LoVo (cell line): ENCODE results near the gene PHGDH.
A peak's percentile ranks its signal among the peaks of the same experiment; 100 is the strongest.
"Not testable (repeated sequence)": the region's sequence is repeated elsewhere in the genome, so short reads cannot be mapped to it uniquely, and the experiment has no call there.

Experiments
- DNase-seq: peaks from one replicate; pipeline ENCODE4 v3.0.0-alpha.2; 2016; ENCODE audit warnings: low spot score

The PHGDH gene

DNA sequence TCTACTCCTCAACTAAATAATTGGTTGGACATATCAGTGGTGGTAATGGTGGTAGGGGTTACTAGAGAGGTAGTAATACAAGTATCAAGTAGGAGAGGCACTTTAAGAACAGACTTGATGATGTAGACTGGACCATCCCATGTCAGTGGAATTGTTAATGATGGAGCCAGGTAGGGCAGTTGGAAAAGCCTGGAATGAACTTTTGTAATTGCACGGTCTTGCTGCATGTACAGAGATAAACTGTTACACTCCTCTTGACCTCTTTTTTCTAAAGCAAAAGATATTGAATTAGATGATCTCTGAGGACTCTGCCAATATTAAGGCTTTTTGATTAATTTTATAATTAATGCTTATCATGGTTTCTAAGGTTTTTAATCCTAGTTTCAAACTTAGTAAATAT is 51.2 kb downstream of the PHGDH start:
- no peak for DNase-seq

DNA sequence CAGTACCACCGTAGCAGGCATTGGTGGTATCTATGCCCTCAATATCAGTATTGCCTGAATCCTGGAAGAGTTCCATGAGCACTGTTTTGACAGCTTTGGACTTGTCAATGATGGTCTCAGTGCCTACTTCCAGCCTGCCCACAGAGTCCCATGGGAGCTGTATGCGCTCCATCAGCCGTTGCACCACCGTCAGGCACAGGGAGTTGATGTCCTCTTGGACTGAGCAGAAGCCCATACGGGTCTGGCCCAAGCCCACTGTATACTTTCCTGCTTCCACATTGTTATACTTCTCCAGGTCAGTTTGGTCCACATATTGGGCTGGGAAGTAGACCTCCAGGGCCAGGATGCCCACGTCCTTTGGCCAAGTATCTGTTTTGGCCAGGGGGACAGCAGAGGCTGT is 52.5 kb downstream of the PHGDH start:
- DNase-seq, result no peak

DNA sequence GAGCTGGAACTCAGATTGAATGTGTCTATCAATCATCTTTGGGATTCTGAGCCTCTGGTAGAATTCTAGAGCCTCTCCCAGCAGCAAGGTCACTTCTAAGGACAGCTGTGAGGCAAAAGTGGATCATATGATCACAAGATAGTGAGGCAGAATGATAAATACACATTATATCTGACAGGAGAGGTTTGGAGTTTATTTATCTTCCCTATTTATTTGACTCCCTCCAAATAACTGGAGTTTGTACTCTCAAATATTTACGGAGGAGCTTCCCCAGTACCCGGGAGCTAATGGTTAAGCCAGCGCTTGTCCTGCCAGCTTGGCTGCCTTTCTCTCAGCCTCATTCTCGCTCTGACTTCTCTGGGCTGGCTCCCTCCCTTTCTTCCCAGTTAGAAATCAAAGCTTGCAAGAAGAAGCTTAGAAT is 54.6 kb downstream of the PHGDH start:
- DNase-seq, result no peak

DNA sequence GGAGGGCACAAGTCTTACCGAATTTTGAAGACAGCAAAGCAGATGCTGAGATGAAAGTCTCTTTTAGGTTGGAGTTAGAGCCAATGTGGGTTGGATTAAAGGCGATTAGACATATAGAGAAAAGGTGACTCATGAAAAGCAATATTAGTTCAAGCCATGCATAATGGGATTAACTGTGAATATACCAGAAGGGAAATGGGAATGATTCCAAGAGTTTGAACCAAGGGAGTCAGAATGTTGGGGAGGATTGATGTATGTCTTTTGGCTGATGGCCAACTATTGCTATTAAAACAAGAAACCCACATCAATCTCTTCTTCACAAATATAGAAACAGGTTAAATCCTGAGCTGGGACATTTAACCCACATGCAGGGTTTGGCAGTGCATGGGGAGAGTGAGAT is 55.8 kb downstream of the PHGDH start:
- no peak for DNase-seq

DNA sequence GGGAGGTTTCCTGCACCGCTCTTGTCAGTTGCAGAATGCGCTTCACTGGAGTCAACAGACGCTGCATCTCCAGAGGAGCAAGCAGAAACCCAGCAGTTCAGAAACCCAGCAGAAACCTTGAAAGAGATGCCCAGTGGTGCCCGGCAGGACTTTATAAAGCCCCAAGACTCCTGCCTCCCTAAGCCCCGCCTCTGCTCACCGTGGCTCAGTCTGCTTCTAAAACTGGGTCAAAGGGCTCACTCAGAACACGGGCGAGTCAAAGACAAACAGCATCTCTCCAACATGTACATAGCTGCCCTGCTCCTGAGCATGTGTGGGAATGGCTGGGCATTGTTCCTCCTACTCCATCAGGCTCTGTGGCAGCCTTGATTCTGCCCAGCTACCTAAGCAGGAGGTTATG is 57.0 kb downstream of the PHGDH start, which contains the start of gene HMGCS2:
Gene HMGCS2 (minus strand): TSS at position 128 of the 400 bp plus-strand sequence. CDS start 61 bp downstream, at position 67.
- DNase-seq, result peak; percentile 75

DNA sequence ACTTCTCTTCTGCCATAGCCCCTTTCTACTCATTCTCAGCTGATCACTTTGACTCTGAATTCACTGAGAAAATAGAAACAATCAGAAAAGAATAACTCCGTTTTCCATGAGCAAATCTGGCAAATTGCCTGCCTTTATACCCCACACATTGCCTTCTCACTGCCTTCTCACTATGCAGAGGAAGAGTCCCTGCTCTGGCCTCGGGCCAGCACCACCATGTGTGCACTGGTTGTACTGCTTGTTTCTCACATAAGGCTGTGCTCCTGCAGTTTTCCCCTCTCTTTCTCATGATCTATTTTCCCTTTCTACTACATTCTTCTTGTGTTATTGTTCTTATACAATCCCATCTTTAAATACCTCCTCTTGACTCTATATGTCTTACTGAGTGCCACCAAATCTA is 59.3 kb downstream of the PHGDH start:
- DNase-seq, result no peak

DNA sequence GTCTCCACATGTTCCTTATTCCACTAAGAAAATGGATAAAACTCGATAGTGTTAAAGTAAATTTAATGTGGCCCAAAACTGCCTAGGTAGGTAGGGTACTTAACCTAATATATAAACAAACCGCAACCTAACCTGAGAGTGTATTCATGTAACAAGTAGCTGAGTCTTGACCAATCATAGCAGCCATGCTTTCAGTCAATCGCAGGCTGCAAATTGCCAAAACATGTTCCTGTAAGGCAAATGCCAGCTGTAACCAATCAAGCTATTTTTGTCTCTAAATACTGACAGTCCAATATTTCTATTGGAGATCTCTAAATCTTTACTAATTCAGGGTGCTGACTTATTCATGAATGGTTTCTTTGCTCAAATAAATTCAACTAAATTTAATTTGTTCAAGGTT is 60.0 kb downstream of the PHGDH start:
- no peak for DNase-seq

DNA sequence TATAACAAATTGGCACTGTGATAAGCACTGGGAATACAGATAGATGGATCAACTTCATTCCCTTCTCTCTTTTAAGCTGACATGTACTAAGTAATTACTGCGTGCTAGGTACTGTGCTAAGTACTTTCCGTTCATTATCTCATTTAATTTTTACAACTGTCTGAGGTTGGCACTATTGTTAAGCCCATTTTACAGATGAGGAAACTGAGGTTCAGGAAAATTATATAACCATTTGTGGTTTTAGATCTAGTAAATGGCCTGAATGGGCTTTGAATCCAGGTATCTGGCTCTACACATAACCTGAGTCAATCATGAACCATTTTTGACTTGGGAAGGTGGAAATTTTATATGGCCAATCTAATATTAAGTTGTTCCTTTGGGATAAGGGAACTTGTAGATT is 60.6 kb downstream of the PHGDH start:
- no peak for DNase-seq

DNA sequence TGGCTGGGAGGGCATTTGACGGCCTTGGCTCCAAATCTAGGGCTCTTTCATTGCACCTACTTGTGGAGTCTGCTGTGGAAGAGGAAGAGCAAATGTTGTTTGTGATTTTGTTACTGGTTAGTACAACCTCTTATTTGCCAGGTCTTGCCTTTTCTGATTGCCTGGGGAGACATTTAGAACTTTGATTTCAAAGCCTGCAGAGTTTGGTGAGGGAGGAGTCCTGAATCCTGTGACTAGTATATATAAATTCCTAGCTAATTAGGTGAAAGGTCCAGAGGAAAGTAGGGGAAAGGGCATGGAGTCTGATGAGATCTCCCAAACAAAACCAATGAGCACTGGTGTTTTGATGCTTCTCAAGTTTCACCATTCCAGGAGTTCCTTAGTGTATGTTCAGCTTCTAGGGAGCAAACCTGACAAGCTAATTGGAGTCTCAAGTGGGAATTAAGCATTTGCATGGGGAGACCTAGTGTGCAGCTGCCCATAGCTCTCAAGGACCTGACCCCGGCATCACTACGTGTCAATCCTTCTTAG is 62.0 kb downstream of the PHGDH start:
- peak; percentile 83 for DNase-seq

DNA sequence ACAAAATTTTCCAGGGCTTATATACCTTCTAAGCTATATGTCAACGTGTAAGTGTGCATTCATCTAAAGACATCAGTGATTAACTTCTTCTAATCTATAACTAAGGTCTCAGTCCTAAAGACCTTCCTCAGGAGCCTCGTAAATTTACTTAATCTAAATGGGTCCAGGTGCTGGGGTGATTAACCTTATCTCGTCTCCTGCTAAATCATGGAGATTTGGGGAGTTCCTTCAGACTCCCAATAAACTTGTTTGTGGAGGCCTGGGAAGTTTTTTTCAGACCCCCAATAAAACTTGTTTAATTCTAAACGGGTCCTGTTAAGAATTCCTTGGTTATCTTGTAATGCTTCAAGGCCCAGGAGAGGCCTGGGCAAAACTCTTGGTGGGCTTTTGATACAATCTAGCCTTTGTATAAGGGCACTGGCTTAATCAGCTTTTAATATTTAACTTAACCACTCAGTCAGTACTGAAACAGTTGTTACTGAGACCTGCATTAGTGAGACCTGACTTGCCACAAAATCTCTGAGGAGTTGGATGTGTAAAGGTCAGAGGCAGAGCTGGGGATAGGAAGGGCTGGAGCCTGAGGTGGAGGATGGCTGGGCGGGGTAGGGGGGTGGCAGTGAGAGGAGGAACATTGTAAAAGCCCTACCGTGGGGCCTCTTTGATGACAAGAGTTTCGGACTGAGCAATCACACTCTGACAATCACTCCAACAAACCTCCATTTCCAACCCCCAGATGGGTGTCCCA is 63.2 kb downstream of the PHGDH start:
- peak; percentile 74 for DNase-seq

DNA sequence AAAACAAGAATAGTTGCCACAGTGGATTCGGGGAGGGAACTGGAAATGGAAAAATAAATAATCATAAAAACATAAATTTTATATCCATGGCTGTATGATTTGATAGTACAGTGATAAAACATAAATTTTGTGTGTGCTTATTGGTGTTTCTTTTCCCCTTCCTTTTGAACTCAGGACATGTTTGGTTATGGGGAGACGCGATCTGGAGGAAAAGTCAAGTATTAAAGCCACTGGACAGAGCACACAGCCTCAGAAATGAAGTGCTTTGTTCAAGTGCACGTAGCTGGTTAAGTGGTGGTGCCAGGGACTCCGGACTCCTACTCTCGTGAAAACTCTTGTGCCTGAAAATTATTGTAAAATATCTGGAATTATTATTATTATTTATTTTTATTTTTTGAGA is 66.6 kb downstream of the PHGDH start:
- DNase-seq, result no peak

DNA sequence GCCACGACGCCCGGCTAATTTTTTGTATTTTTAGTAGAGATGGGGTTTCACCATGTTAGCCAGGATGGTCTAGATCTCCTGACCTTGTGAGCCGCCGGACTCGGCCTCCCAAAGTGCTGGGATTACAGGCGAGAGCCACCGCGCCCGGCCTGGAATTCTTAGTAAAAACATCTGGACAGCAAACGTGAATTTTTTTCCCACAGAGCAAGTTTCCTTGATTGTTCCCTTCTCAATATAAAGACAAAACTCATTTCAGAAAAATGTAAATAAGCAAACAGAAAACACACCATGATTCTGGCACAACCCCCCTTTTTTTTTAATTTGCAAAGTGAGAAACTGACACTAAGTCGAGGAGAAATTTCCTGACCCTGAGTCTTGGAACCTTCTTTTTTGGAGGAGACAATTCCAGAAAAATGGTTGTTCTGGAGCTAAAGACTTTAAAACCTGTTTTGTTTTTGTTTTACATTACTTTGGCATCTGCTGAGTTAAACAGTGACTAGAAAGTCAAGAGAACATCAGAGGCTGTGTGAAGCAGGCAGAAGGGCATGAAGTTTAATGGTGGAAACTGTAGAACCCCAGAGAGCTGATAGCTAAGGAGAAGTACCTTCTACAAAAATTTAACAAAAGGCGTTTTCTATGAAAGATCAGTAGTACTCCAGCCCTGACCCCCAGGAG is 67.3 kb downstream of the PHGDH start:
- no peak for DNase-seq

DNA sequence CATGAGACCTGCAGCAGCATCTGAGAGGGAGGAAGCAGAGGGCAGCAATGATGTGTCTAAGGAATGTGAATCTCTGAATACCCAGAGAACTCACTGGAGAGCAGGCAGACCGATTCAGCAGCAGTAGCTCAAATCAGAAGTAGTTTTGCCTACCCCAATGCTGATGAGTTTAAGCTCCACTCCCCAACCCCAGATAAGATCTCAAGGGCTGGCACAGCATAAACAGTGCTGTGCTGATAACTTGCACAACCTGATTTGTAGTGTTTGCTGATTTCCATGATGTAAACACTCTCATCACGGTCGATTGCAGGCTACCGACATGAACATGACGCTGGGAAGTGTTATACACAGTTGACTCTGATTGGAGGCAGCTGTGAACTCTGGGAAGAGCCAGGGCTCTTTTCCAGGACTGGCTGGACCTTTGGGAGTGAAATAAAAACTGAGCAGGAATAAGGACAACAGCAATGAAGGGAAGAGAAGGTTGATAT is 68.2 kb downstream of the PHGDH start:
- DNase-seq, result peak; percentile 77

DNA sequence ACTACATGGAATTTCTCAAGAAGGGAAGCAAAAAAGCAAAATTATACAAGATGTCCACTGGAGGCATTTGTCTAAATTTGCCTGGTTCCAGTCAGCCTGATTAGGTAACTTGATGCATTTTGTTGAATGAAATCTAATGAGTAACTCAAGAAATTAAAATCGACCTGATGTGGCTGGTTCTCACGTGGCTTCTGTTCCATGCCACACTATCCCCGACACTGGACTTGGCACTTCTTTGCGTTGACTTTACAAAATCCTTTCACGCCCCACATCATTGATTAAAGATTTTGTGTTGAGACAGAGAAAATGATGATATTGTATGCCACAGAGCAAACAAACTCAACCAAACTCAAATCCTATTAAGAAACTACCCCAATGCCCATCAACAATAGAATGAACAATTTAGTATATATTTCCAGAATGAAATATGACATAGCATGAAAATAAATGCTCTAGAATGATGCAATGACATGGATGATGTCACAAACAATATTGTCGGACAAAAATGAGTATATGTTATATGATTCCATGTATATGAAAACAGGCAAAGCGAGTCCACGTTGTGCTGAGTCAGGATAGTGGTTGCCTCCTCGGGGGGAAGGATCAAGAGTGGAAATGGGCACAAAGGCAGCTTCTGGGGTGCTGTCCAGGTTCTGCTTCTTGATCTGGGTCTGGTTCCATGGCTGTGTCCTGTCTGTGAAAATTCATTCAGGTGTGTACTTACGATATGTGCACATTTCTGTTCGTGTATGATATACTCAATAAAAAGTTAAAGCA is 69.9 kb downstream of the PHGDH start:
- no peak for DNase-seq

DNA sequence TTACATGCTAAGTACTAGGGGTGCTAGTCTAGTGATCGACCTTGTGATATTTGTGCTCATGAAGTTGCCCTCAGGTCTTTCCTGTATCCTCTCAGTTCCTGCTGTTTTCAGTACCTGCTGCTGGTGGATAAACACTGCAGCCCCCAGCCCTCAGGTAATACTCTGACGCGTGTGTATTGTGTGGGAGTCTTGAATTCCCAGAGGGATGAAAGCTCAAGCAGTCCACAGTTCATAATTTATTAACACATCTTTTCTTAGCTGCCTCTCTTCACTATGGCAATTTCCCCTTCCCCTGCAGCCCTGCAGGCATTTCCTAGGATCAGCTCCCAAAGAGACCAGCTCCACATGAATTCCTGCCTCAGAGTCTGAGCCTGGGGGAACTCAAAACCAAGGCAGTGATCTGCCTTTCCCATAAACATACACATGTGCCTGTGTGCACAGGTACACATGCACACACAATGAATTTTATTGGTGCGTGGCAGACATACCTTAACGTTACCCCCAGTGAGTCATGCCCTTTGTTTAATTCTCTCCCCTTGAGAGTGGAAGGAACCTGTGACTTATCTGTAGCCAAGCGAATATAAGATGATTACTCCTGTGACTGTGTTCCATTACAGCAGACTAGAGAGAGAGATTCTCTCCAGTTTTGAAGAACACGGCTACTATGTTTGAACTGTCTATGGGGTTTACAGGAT is 71.0 kb downstream of the PHGDH start:
- peak; percentile 55 for DNase-seq

DNA sequence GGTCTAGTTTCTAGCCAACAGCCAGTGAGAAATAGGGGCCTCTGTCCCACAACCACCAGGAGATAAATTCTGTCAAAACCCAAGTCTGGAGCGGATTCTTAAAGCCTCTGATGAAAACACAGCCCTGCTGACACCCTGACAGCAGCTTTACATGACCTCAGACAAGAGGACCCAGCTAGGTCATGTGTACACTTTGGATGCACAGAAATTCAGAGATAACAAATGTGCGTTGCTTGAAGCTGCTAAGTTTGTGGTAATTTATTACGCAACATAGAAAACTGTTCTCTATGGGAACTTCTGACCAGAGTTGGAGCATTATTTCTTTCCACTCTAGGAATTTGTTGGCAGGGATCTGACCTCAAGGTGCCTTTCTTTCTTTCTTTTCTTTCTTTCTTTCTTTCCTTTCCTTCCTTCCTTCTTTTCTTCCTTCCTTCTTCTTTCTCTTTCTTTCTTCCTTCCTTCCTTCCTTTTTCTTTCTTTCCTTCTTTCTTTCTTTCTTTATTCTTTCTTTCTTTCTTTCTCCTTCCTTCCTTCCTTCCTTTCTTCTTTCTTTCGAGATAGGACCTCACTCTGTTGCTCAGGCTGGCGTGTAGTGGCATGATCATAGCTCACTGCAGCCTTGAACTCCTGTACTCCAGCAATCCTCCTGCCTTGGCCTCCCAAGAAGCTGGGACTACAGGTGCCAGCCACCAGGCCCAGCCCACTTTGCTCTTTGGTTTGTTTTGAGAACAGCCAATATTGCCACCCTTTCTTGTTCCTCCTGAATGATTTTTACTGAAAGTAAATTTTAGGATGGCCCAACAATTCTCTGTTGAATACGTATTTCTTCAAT is 71.8 kb downstream of the PHGDH start:
- DNase-seq, result no peak

DNA sequence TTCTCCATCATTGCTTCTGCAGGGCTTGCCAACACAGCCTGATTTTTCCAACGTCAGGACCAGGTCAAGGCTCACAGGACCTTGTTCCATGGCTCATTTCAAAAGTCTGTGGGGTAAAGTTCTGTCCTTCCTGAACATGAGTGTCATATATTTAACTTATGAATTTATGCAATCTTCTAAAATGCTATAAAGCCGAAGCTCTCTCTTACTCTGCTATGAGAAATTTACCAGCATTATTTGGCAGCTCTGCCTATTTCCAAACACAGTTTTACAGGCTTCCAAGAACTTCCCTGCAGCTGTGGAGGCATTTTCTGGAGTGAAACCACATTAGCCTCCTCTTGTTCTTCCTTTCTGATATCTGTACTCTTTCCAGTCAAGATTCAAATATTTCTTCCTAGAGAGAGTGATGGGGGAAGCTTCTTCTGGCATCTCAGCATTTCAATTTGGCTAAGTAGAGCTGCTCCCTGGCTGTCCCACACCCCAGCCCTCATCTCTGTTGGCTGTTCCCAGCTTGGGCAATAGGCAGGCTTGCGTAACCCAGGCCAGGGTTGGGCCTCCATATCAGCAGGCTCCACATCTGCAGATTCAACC is 72.6 kb downstream of the PHGDH start:
- no peak for DNase-seq

DNA sequence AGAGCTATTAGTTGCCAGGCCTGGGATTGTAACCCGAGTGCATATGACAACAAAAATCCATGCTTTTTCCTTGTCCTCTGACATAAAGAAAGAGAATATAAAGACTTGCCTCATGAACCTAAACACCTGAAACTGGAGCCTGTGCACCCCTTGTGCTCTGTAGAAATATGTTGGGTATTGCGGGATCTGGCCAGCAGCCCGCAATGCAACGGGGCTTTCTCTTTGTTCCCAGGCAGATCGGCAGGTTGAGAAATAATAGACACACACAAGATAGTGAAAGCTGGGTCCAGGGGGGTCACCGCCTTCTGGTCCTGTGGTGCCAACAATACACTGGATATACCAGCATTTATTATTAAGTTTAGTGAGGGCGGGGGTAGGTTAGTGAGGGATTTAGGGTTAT is 74.3 kb downstream of the PHGDH start:
- not testable (repeated sequence) for DNase-seq

DNA sequence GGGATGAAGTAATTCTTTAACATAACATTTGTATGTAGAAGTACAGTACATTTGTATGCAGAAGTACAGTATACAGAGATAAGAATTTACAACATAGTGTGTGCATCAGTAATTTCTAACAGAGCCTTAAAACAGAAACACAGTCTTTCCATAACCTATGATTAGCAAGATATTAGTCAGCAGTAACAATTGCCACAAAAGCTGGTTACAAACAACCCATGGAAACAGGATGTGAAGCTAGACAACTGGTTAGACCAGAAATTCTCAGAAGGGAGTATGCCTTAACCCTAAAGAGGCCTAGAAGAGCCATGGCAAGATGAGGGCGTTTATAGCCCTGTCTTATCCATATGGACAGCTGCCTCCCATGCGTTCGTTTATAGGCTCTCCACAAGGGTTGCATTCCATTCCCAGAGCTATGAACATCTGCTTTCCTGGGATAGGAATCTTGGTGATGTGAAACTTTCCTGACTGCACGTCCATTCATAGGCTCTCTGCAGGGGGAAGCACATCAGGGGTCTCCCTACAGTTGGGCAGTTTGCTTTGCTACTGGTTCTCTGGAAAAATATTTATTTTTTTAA is 74.8 kb downstream of the PHGDH start:
- DNase-seq, result not testable (repeated sequence)

DNA sequence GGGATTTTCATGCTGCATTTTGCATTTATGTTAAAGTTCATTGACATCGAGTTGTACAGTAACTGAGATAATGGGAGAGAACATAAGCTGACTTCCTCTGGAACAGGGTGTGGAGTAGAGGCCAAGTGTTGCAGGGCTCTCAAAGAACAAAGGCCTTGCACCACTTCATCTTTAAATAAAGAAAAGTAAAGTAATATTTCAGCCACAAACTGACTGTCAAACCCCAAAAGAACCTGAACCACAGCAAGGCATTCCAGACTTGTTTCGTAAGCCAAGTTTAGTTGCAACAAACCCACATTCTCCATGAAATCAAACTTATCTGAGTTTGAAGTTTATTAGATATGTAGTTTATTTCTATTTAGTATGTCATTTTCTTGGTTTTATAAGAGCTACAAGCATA is 76.0 kb downstream of the PHGDH start:
- DNase-seq, result no peak
